GM12878 (cell line): ENCODE measurements around the gene LCE1D. TPM values are rescaled to one million over a fixed set of nuclear protein-coding genes. Genes with fewer than 3 reads are reported as not detected.

Source experiments
- ATAC-seq: fragments of 200-7000 bp; cut with Tn5 transposase; 3 replicates; pipeline ENCODE4 v1.9.1; 2020; ENCODE audit warnings: mild to moderate bottlenecking, moderate library complexity
- Bru-seq: library from RNA; stranded (reverse); fragments of 400-500 nt; gene quantifications from one replicate; lab custom pipeline; 2021; lab: Mats Ljungman, UMichigan
- BruChase-seq, 2 experiments: library from RNA; stranded (reverse); fragments of 400-500 nt; gene quantifications; one replicate each; lab custom pipeline; 2021; lab: Mats Ljungman, UMichigan
- BruUV-seq: library from RNA; stranded (reverse); fragments of 400-500 nt; replicated peaks from 2 replicates; lab custom pipeline; 2021; lab: Mats Ljungman, UMichigan
- CTCF ChIA-PET: fragments of 300-600 bp; sonication (Branson Sonifier 250); formaldehyde crosslinking; extraction: SDS; loops from one replicate; lab custom pipeline; 2021; ENCODE audit warnings: inconsistent platforms; lab: Yijun Ruan, JAX
- POLR2A ChIA-PET: fragments of 350-600 bp; formaldehyde crosslinking; extraction: SDS; loops from one replicate; lab custom pipeline; 2021; ENCODE audit warnings: inconsistent platforms; lab: Charles Lee
- RAD21 ChIA-PET: fragments of 300-600 bp; sonication (Branson Sonifier 250); formaldehyde crosslinking; loops from one replicate; lab custom pipeline; 2023; ENCODE audit warnings: antibody characterized with exemption; ENCODE audit not compliant: unreplicated experiment; lab: Charles Lee
- SMC1A ChIA-PET: fragments of 300-600 bp; sonication (Branson Sonifier 250); formaldehyde crosslinking; loops from one replicate; lab custom pipeline; 2023; ENCODE audit not compliant: unreplicated experiment, uncharacterized antibody; lab: Charles Lee
- DNase-seq: peaks from one replicate; pipeline ENCODE4 v3.0.0-alpha.2; 2011; ENCODE audit warnings: low read depth, low spot score
- FAIRE-seq: peaks from 3 replicates; lab custom pipeline; 2011; peaks lifted over from hg19 to GRCh38; lab: Jason Lieb, UNC
- H2AFZ ChIP-seq: 2 replicates; pipeline ENCODE4 v1.6.0; 2011; ENCODE audit warnings: low read depth, low read length, control low read depth; ENCODE audit not compliant: control insufficient read depth
- H3K27ac ChIP-seq: 2 replicates; pipeline ENCODE4 v1.5.1; 2011; ENCODE audit warnings: control low read depth; ENCODE audit not compliant: control insufficient read depth, insufficient read depth
- H3K27me3 ChIP-seq, 2 experiments: replicated peaks in 1 of 2; 2 replicates each; pipeline versions ENCODE4 v1.6.0 to v1.6.1; 2011; ENCODE audit warnings: low read length in 1 of 2; ENCODE audit not compliant: control insufficient read depth in 2 of 2, insufficient read depth in 2 of 2
- H3K36me3 ChIP-seq, 2 experiments: 2 replicates each; pipeline ENCODE4 v1.5.1; 2011; ENCODE audit warnings: low read length in 1 of 2; ENCODE audit not compliant: control insufficient read depth in 2 of 2, insufficient read depth in 2 of 2
- H3K4me1 ChIP-seq: 2 replicates; pipeline ENCODE4 v1.6.1; 2011; ENCODE audit warnings: mild to moderate bottlenecking, low read length, moderate library complexity, mixed read lengths; ENCODE audit not compliant: control insufficient read depth, insufficient read depth
- H3K4me2 ChIP-seq: 2 replicates; pipeline ENCODE4 v1.6.0; 2011; ENCODE audit warnings: control low read depth; ENCODE audit not compliant: control insufficient read depth, insufficient read depth
- H3K4me3 ChIP-seq: fragments of 200-600 bp; sonication (generic); 2 replicates; pipeline ENCODE4 v1.5.1; 2016
- H3K79me2 ChIP-seq: 2 replicates; pipeline ENCODE4 v1.6.0; 2011; ENCODE audit warnings: low read length; ENCODE audit not compliant: control insufficient read depth, insufficient read depth
- H3K9ac ChIP-seq: 2 replicates; pipeline ENCODE4 v1.8.0; 2011; ENCODE audit warnings: low read length, control low read depth, mixed read lengths; ENCODE audit not compliant: control insufficient read depth, insufficient read depth
- H3K9me3 ChIP-seq: replicated peaks from 3 replicates; pipeline ENCODE4 v1.5.1; 2011; ENCODE audit warnings: mild to moderate bottlenecking, low read length; ENCODE audit not compliant: control insufficient read depth, insufficient read depth
- H4K20me1 ChIP-seq: 2 replicates; pipeline ENCODE4 v1.6.0; 2011; ENCODE audit not compliant: control insufficient read depth, insufficient read depth
- CBX5 ChIP-seq: sonication (generic); IDR thresholded peaks from 2 replicates; pipeline ENCODE4 v1.6.1; 2016; ENCODE audit warnings: low read depth, moderate library complexity, mild to moderate bottlenecking, inconsistent platforms
- IRF5 ChIP-seq: fragments of 450-650 bp; IDR thresholded peaks from 2 replicates; pipeline ENCODE4 v1.6.1; 2017; ENCODE audit warnings: borderline replicate concordance
- NKRF ChIP-seq: fragments of 450-650 bp; conservative IDR thresholded peaks from 2 replicates; pipeline ENCODE4 v1.6.1; 2017; ENCODE audit warnings: mild to moderate bottlenecking, moderate library complexity
- NRF1 ChIP-seq: conservative IDR thresholded peaks from 2 replicates; pipeline ENCODE4 v1.6.1; 2011; ENCODE audit warnings: mild to moderate bottlenecking, low read depth, low read length, improper control_type of control experiment
- POLR2A ChIP-seq: IDR thresholded peaks from 2 replicates; pipeline ENCODE4 v1.6.1; 2011; ENCODE audit warnings: low read depth, mild to moderate bottlenecking, low read length
- POLR2AphosphoS2 ChIP-seq: IDR thresholded peaks from 2 replicates; pipeline ENCODE4 v1.6.1; 2011; ENCODE audit warnings: low read depth, mild to moderate bottlenecking, low read length, improper control_type of control experiment, moderate library complexity
- POU2F2 ChIP-seq: IDR thresholded peaks from 3 replicates; pipeline ENCODE4 v1.6.1; 2011; ENCODE audit warnings: low read depth, mild to moderate bottlenecking, low read length, borderline replicate concordance
- REST ChIP-seq: IDR thresholded peaks from 2 replicates; pipeline ENCODE4 v1.6.1; 2012; ENCODE audit warnings: mild to moderate bottlenecking, low read depth, low read length
- ZNF622 ChIP-seq: fragments of 450-650 bp; IDR thresholded peaks from 2 replicates; pipeline ENCODE4 v1.6.1; 2017; ENCODE audit warnings: mild to moderate bottlenecking, inconsistent platforms
- WGBS: methylation state at CpG from one replicate; pipeline ENCODE4 v1.1.6; 2016; ENCODE audit warnings: low lambda C conversion rate; ENCODE audit not compliant: insufficient replicate concordance, insufficient coverage; ENCODE audit errors: missing lambda C conversion rate; 5-methylcytosine and 5-hydroxymethylcytosine counted together
- in situ Hi-C: fragments of 300-500 bp; cut with MboI; formaldehyde crosslinking; loops from 9 replicates; pipeline ENCODE4 v1.14.3; 2018; ENCODE audit warnings: mixed read lengths
- intact Hi-C: fragments of 100-400 bp; cut with micrococcal nuclease; formaldehyde crosslinking; loops from one replicate; pipeline ENCODE4 v1.14.2; 2022; ENCODE audit not compliant: unreplicated experiment
- long read RNA-seq, 2 experiments: library from polyadenylated mRNA; unstranded; transcript quantifications; one replicate each; pipeline ENCODE4 v2.0.0, GENCODE V29; 2019 to 2020
- polyA minus RNA-seq, 3 experiments: library from RNA; depleted of rRNA, polyadenylated mRNA; stranded (reverse); fragments of >200 nt; gene quantifications; 2 replicates each; pipeline ENCODE4 v1.2.3, GENCODE V29; 2011
- polyA plus RNA-seq, 11 experiments: library from polyadenylated mRNA; depleted of rRNA in 4 of 11; unstranded in 6 of 11; stranded (reverse) in 5 of 11; fragments of >200 nt; fragmentation: Nextera tagmentation in 4 of 11; fragmentation: Illumina TruSeq in 1 of 11; extraction: Ambion mirVana in 4 of 11; extraction: Trizol in 1 of 11; gene quantifications; 1 replicate in 1 of 11; 2 replicates in 10 of 11; pipeline versions ENCODE4 v1.2.1 to v1.2.3, GENCODE V29; 2011 to 2016; ENCODE audit warnings: inconsistent platforms in 2 of 11, missing spikeins in 2 of 11, low read depth in 1 of 11
- total RNA-seq, 4 experiments: library from RNA; depleted of rRNA in 3 of 4; stranded (reverse); fragments of >200 nt in 3 of 4; fragmentation: Illumina TruSeq in 1 of 4; extraction: Trizol in 1 of 4; gene quantifications; 2 replicates each; pipeline versions ENCODE4 v1.2.1 to v1.2.3, GENCODE V29; 2013 to 2021

Gene LCE1D
- not detected in 2 replicates for total RNA-seq (2013; cell fraction: nucleolus; rRNA removed)
- total RNA-seq (2014; rRNA removed) (not detected in 2 replicates), total RNA-seq (2014; rRNA removed; fragmentation: Illumina TruSeq; extraction: Trizol) (not detected in 2 replicates), total RNA-seq (2021) (not detected in 2 replicates), polyA plus RNA-seq (2011; rRNA removed) (not detected in 2 replicates), polyA plus RNA-seq (2014; fragmentation: Illumina TruSeq; extraction: Trizol) (not detected in 2 replicates), polyA plus RNA-seq (2014; fragmentation: Nextera tagmentation; extraction: Ambion mirVana) (not detected), polyA plus RNA-seq (2014; rRNA removed) (not detected in 2 replicates), polyA plus RNA-seq (2016; fragmentation: Nextera tagmentation; extraction: Ambion mirVana) (not detected), polyA minus RNA-seq (2011; rRNA and poly(A)+ RNA removed) (not detected in 2 replicates), Bru-seq, nascent RNA (not detected), BruChase-seq, experiment 1, labeled RNA remaining after a 6-hour chase (not detected), BruChase-seq, experiment 2, labeled RNA remaining after a 2-hour chase (not detected)
- not detected for polyA plus RNA-seq (2011; ENCODE audit: low read depth)
- polyA plus RNA-seq (2011; cell fraction: cytosol; rRNA removed), result not detected in 2 replicates
- polyA plus RNA-seq (2011; cell fraction: nucleus; rRNA removed), result not detected in 2 replicates
- not detected in 2 replicates for polyA plus RNA-seq (2012)
- polyA minus RNA-seq (2011; cell fraction: cytosol; rRNA and poly(A)+ RNA removed), result not detected in 2 replicates
- not detected in 2 replicates for polyA minus RNA-seq (2011; cell fraction: nucleus; rRNA and poly(A)+ RNA removed)
- long read RNA-seq, experiment 1, result 0 reads
- long read RNA-seq, experiment 2, result 0 reads

GRCh38 chr1:152796421-152796820 is at the start of gene LCE1D:
TSS of gene LCE1D (plus strand) at chr1:152796721. CDS start at chr1:152797795, 1,074 bp downstream.
- no peak within 1 kb of the TSS for H3K4me3 ChIP-seq
- ChIA-PET SMC1A (no interaction called here), POLR2A (no interaction called here), CTCF (no interaction called here), RAD21 (no interaction called here)
- no peak within 1 kb of the TSS for H3K9ac ChIP-seq
- no peaks in the 10 kb centered on the region for H3K36me3 ChIP-seq
- H2AFZ ChIP-seq, result no peak within 1 kb of the TSS
- BruUV-seq, result no TSS peak
- H3K27me3 ChIP-seq, result no peaks in the 10 kb centered on the region
- H3K27ac ChIP-seq, result no peak within 1 kb of the TSS
- FAIRE-seq, result no peak
- no peak for ATAC-seq
- no peak within 1 kb of the TSS for H3K4me2 ChIP-seq
- H3K9me3 ChIP-seq, result no peaks in the 10 kb centered on the region
- H3K79me2 ChIP-seq, result no peaks in the 10 kb centered on the region
- no peaks in the 10 kb centered on the region for H4K20me1 ChIP-seq
- H3K4me1 ChIP-seq, result no peaks in the 10 kb centered on the region
- TF ChIP-seq IRF5 (no peak), ZNF622 (no peak), CBX5 (no peak), POLR2A (no peak), NRF1 (no peak), REST (no peak), POLR2AphosphoS2 (no peak), NKRF (no peak), POU2F2 (no peak)
- no peak for DNase-seq
- in situ Hi-C loops, result no loop called here
- WGBS, result no CpG with 5 or more reads among the region's 3 CpGs
- intact Hi-C loops, result no loop called here
